Common myeloid progenitor, CD34-positive (primary cell): ENCODE data around the gene C1QTNF5.
A peak's percentile ranks its signal among the peaks of the same experiment; 100 is the strongest.

ENCODE experiments used
- CTCF ChIA-PET: fragments of 350-600 bp; sonication (Branson Sonifier 250); formaldehyde crosslinking; loops from one replicate; lab custom pipeline; 2021; ENCODE audit warnings: antibody characterized with exemption; lab: Charles Lee
- POLR2A ChIA-PET: fragments of 350-600 bp; sonication (Branson Sonifier 250); formaldehyde crosslinking; loops from one replicate; lab custom pipeline; 2021; ENCODE audit warnings: antibody characterized with exemption; lab: Charles Lee
- DNase-seq, 3 donors: peaks; one replicate each; pipeline versions ENCODE4 v3.0.0 to v3.0.0-alpha.2; 2013
- H3K27ac ChIP-seq, 2 experiments: 1 replicate in 1 of 2; 2 replicates in 1 of 2; pipeline ENCODE4 v1.7.0; 2013; ENCODE audit warnings: inconsistent platforms in 2 of 2, low read length in 2 of 2, mild to moderate bottlenecking in 2 of 2, low read depth in 1 of 2, moderate library complexity in 1 of 2; ENCODE audit not compliant: severe bottlenecking in 2 of 2, insufficient read depth in 1 of 2, poor library complexity in 1 of 2
- H3K27me3 ChIP-seq, 5 experiments: replicated peaks in 2 of 5; 1 replicate in 3 of 5; 2 replicates in 2 of 5; pipeline versions ENCODE4 v1.6.1 to v1.7.0; 2013; ENCODE audit warnings: low read length in 4 of 5, mild to moderate bottlenecking in 2 of 5, moderate library complexity in 2 of 5, inconsistent platforms in 1 of 5; ENCODE audit not compliant: insufficient read depth in 5 of 5, control insufficient read depth in 4 of 5
- H3K36me3 ChIP-seq, 4 experiments: 1 replicate in 2 of 4; 2 replicates in 2 of 4; pipeline versions ENCODE4 v1.6.1 to v1.7.0; 2013; ENCODE audit warnings: low read length in 3 of 4, control low read depth in 1 of 4, mild to moderate bottlenecking in 1 of 4; ENCODE audit not compliant: control insufficient read depth in 4 of 4, insufficient read depth in 4 of 4
- H3K4me1 ChIP-seq, 4 experiments: 1 replicate in 3 of 4; 2 replicates in 1 of 4; pipeline versions ENCODE4 v1.6.1 to v1.7.1; 2013; ENCODE audit warnings: low read length in 3 of 4, mild to moderate bottlenecking in 3 of 4, control low read depth in 1 of 4, inconsistent platforms in 1 of 4, moderate library complexity in 1 of 4; ENCODE audit not compliant: control insufficient read depth in 4 of 4, insufficient read depth in 4 of 4; ENCODE audit errors: control extremely low read depth in 1 of 4
- H3K4me3 ChIP-seq, 7 experiments: 1 replicate in 4 of 7; 2 replicates in 3 of 7; pipeline versions ENCODE4 v1.5.1 to v1.7.0; 2013; ENCODE audit warnings: mild to moderate bottlenecking in 7 of 7, low read length in 6 of 7, moderate library complexity in 6 of 7, inconsistent platforms in 2 of 7, low read depth in 2 of 7, control low read depth in 1 of 7; ENCODE audit not compliant: insufficient read depth in 4 of 7, control insufficient read depth in 1 of 7; ENCODE audit errors: extremely low read depth in 1 of 7
- H3K9me3 ChIP-seq, 5 experiments: 1 replicate in 4 of 5; 2 replicates in 1 of 5; pipeline versions ENCODE4 v1.6.1 to v1.7.1; 2013; ENCODE audit warnings: low read length in 4 of 5, mild to moderate bottlenecking in 2 of 5, inconsistent platforms in 1 of 5, low read depth in 1 of 5, moderate library complexity in 1 of 5; ENCODE audit not compliant: control insufficient read depth in 4 of 5, insufficient read depth in 2 of 5; ENCODE audit errors: control extremely low read depth in 1 of 5
- WGBS: methylation state at CpG from one replicate; pipeline ENCODE4 v1.1.5; 2013; ENCODE audit not compliant: insufficient coverage; 5-methylcytosine and 5-hydroxymethylcytosine counted together

The C1QTNF5 gene

DNA sequence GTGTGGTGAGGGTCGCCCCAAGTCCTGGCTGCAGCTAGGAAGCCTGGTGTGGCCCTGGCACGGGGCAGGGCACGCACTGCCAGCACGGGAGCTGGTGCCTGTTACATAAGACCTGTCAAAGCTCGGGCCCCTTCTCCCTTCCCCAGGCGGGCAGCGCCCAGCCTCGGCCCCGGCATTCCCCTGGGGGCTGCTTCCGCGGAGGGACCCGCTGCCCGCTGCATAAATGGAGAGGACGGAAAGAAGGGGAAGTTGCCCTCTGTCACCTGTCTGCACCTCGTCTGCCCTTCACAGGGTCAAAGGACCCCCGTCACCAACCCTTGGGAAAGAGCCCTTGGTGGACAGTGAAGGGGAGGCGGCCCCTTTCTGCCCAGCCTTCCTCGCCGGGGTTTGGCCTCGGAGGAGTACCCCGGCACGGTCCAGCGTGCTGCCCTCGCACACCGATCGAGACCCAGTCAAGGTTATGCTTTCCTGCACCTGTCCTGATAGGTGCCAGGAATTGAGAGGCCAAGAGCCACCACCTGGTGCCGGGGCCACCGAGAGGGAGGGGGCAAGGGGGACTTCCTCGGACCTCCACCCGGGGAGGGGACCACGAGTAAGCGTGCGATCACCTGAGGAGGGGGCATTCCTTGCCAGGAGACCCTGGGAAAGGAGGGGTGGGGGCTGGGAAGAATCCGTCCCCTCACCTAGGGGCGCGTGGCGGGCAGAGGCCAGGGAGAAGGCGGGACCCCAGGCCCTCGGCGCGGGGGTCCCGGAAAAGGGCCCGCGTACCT is 22.6 kb upstream of the C1QTNF5 start:
- Histone ChIP-seq H3K36me3 (no peaks in the 10 kb centered on the region), H3K27ac (no peak overlapping the region), H3K4me1 (peaks cover 0 to 38% (median 20%) of the 10 kb centered on the region in 4 experiments), H3K9me3 (no peaks in the 10 kb centered on the region), H3K27me3 (peaks cover 3 to 50% (median 29%) of the 10 kb centered on the region in 5 experiments), H3K4me3 (peak overlapping the region in 2 of 7 experiments; percentile 54 to 59)
- POLR2A ChIA-PET: no interaction called here
- 40% methylated on average over 34 of the region's 44 CpGs for WGBS
- DNase-seq: no peak
- CTCF ChIA-PET: interaction anchor here (0.7 to 3.3 kb wide), 4 partner anchors 8 to 111 kb away, joined by 3 to 26 read pairs (median 6); no protein-coding TSS in a partner anchor

DNA sequence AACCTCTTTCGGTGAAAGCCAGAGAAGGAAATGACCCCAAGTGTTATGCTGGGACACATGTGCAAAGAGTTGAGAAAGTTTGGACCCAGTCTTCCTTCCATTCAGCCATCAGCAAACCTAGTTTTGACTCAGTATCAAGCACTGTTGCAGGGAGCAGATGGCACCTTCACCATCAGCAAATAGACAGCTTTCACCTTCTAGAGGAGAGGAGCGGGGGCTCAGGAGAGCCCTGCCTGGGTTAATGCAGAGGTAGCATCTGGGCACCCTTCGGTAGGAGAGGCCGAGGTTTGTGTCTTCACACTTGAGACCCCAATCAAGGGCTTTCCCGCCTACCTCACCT is 22.0 kb upstream of the C1QTNF5 start:
- no peak for DNase-seq
- 97% methylated on average over 4 of the region's 5 CpGs for WGBS
- H3K9me3 ChIP-seq: no peaks in the 10 kb centered on the region
- no peaks in the 10 kb centered on the region for H3K36me3 ChIP-seq
- ChIA-PET CTCF (interaction anchor here (0.7 to 3.3 kb wide), 7 partner anchors 9 to 112 kb away, joined by 3 to 26 read pairs (median 4); partner anchors contain the start of gene USP2), POLR2A (no interaction called here)
- H3K4me1 ChIP-seq: peaks cover 0 to 38% (median 20%) of the 10 kb centered on the region in 4 experiments
- no peak overlapping the region for H3K4me3 ChIP-seq
- H3K27ac ChIP-seq: no peak overlapping the region
- H3K27me3 ChIP-seq: peaks cover 3 to 45% (median 29%) of the 10 kb centered on the region in 5 experiments

GRCh38 chr11:119361941-119362725 is 21.4 kb upstream of the C1QTNF5 start:
- Histone ChIP-seq H3K27ac (no peak overlapping the region), H3K4me1 (peaks cover 0 to 38% (median 20%) of the 10 kb centered on the region in 4 experiments), H3K4me3 (no peak overlapping the region), H3K9me3 (no peaks in the 10 kb centered on the region), H3K27me3 (peaks cover 3 to 44% (median 28%) of the 10 kb centered on the region in 5 experiments), H3K36me3 (no peaks in the 10 kb centered on the region)
- ChIA-PET CTCF (interaction anchor here (1.0 to 3.3 kb wide), 9 partner anchors 12 to 115 kb away, joined by 3 to 26 read pairs (median 4); partner anchors contain the start of gene USP2), POLR2A (no interaction called here)
- 100% methylated on average over 7 of the region's 11 CpGs for WGBS
- DNase-seq: no peak

DNA sequence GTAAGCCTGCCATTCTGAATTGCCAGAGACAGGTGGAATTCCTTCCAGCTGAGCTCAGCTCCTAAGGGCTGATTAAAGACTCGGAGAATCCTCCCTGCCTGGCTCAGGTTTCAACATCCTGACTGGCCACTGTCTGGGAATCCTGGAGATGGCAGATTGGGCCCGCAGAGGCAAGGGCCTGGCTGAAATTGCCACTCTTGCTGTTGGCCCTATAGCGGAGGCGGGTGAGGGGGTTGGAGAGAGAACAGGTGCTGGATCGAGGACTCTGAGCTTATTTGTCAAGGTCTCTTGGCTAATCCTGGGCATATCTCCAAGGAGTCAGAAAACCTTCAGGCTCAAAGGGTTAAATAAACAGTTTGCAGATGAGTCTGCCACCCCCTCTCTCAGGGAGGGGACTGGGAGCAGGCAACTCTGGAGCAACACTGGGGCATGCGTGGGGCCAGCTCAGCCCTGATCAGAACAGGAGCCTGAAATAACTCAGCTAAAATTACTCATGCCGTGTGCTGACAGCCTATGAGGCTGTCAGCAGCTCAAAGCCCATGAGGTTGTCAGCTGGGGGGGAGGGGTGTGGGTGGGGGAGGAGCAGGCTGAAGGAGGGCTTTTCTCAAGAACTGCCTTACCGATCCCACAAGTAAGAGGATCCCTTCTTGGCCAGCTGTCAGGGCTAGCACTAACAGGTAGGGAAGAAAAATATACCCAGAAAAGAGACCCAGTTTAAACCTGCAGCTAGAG is 20.5 kb upstream of the C1QTNF5 start:
- Histone ChIP-seq H3K4me3 (no peak overlapping the region), H3K27ac (no peak overlapping the region), H3K9me3 (no peaks in the 10 kb centered on the region), H3K27me3 (peaks cover 3 to 38% (median 22%) of the 10 kb centered on the region in 5 experiments), H3K4me1 (peaks cover 0 to 41% (median 24%) of the 10 kb centered on the region in 4 experiments), H3K36me3 (no peaks in the 10 kb centered on the region)
- no peak for DNase-seq
- 96% methylated on average over 6 of the region's 8 CpGs for WGBS
- ChIA-PET POLR2A (interaction anchor here (1.3 kb wide), 1 partner anchor 20 kb away, joined by 3 read pairs; the partner anchor contains the start of gene USP2), CTCF (interaction anchor here (0.9 to 3.3 kb wide), 11 partner anchors 9 to 116 kb away, joined by 3 to 26 read pairs (median 3); partner anchors contain the start of gene USP2)

- 78% methylated on average over 10 of the region's 10 CpGs for WGBS
- Histone ChIP-seq H3K9me3 (no peaks in the 10 kb centered on the region), H3K4me3 (peak overlapping the region in 1 of 7 experiments; percentile 19), H3K27ac (no peak overlapping the region), H3K36me3 (no peaks in the 10 kb centered on the region), H3K4me1 (peaks cover 0 to 39% (median 25%) of the 10 kb centered on the region in 4 experiments), H3K27me3 (peaks cover 0 to 37% (median 15%) of the 10 kb centered on the region in 5 experiments)
- ChIA-PET CTCF (interaction anchor here (1.1 to 5.1 kb wide), 4 partner anchors 8 to 116 kb away, joined by 4 to 132 read pairs (median 42); partner anchors contain the start of gene USP2), POLR2A (no interaction called here)
- DNase-seq: peak in 2 of 3 donors; percentile 64 to 70
Measured at GRCh38 chr11:119359365-119360214, 18.9 kb upstream of the C1QTNF5 start.

- no peaks in the 10 kb centered on the region for H3K9me3 ChIP-seq
- H3K4me3 ChIP-seq: peak overlapping the region in 3 of 7 experiments; percentile 71 to 94 (median 75)
- H3K27me3 ChIP-seq: peaks cover 0 to 15% (median 12%) of the 10 kb centered on the region in 5 experiments
- H3K36me3 ChIP-seq: no peaks in the 10 kb centered on the region
- H3K27ac ChIP-seq: no peak overlapping the region
- peaks cover 0 to 25% (median 14%) of the 10 kb centered on the region in 4 experiments for H3K4me1 ChIP-seq
- POLR2A ChIA-PET: no interaction called here
- DNase-seq: no peak
- CTCF ChIA-PET: interaction anchor here (0.7 to 5.1 kb wide), 13 partner anchors 8 to 175 kb away, joined by 3 to 132 read pairs (median 4); partner anchors contain the start of genes MFRP and USP2
- WGBS: 74% methylated on average over 5 of the region's 13 CpGs
Measured at GRCh38 chr11:119357074-119357473, 16.4 kb upstream of the C1QTNF5 start.
